Neural crest cell (in vitro differentiated cells): ENCODE results near the gene USP33. TPM values are rescaled to one million over a fixed set of nuclear protein-coding genes. Genes with fewer than 3 reads are reported as not detected.
A peak's percentile ranks its signal among the peaks of the same experiment; 100 is the strongest.

Source experiments
- DNase-seq: peaks from one replicate; pipeline ENCODE4 v3.0.0; 2021; ENCODE audit warnings: low read depth, mixed read lengths, low spot score
- H3K27ac Mint-ChIP-seq: one replicate; pipeline ENCODE4 v1.8.0; 2021; ENCODE audit warnings: mild to moderate bottlenecking, mixed read lengths; ENCODE audit not compliant: unreplicated experiment
- H3K27me3 Mint-ChIP-seq: 2 replicates; pipeline ENCODE4 v1.8.0; 2021; ENCODE audit warnings: low read depth, mild to moderate bottlenecking, mixed read lengths
- H3K36me3 Mint-ChIP-seq: 2 replicates; pipeline ENCODE4 v1.8.0; 2021; ENCODE audit warnings: low read depth, mild to moderate bottlenecking, mixed read lengths
- H3K4me1 Mint-ChIP-seq: 2 replicates; pipeline ENCODE4 v1.8.0; 2021; ENCODE audit warnings: mixed read lengths
- H3K4me3 Mint-ChIP-seq: one replicate; pipeline ENCODE4 v1.8.0; 2021; ENCODE audit warnings: mild to moderate bottlenecking, mixed read lengths
- H3K9me3 Mint-ChIP-seq: 2 replicates; pipeline ENCODE4 v1.8.0; 2021; ENCODE audit warnings: mixed read lengths
- total RNA-seq: library from RNA; stranded (reverse); gene quantifications from 2 replicates; pipeline ENCODE4 v1.2.1, GENCODE V29; 2021
- TF ChIP-seq, protein P1 (sequence below): fragments of 200-600 bp; sonication (generic); conservative IDR thresholded peaks from 2 replicates; pipeline ENCODE4 v1.5.0; 2021; ENCODE audit warnings: antibody characterized with exemption, mild to moderate bottlenecking

The USP33 gene
- total RNA-seq, 1 donor from 2014 or later = 64.1 TPM

- no peaks in the 10 kb centered on the region for H3K27me3 Mint-ChIP-seq
- no peaks in the 10 kb centered on the region for H3K36me3 Mint-ChIP-seq
- no peak for DNase-seq
- H3K4me3 Mint-ChIP-seq = peak overlapping the region; percentile 16
- TF ChIP-seq, protein P1, sequence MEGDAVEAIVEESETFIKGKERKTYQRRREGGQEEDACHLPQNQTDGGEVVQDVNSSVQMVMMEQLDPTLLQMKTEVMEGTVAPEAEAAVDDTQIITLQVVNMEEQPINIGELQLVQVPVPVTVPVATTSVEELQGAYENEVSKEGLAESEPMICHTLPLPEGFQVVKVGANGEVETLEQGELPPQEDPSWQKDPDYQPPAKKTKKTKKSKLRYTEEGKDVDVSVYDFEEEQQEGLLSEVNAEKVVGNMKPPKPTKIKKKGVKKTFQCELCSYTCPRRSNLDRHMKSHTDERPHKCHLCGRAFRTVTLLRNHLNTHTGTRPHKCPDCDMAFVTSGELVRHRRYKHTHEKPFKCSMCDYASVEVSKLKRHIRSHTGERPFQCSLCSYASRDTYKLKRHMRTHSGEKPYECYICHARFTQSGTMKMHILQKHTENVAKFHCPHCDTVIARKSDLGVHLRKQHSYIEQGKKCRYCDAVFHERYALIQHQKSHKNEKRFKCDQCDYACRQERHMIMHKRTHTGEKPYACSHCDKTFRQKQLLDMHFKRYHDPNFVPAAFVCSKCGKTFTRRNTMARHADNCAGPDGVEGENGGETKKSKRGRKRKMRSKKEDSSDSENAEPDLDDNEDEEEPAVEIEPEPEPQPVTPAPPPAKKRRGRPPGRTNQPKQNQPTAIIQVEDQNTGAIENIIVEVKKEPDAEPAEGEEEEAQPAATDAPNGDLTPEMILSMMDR = no peak
- no peak overlapping the region for H3K27ac Mint-ChIP-seq
- no peaks in the 10 kb centered on the region for H3K9me3 Mint-ChIP-seq
- H3K4me1 Mint-ChIP-seq = peaks cover 19% of the 10 kb centered on the region
Observed at GRCh38 chr1:77776007-77776700, 16.5 kb upstream of the USP33 start.

DNA sequence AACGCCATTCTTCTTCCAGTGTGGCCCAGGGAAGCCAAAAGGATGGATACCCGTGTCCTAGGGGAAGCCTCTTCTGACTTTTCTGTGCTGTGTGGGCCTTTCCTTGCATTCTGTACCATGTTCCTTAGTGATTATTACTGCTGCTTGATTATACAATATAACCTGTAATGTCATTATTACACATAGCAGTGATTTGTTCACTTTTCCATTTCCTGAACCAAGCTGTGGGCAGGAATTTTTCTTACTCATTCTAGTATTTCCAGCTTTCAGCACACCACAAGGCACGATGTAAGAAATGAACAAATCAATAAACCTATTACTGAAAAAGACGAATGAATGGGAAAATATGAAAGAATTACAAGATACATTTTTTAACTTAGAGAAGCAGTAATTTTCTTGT, 8.4 kb upstream of the USP33 start:
- Mint-ChIP-seq H3K9me3 (no peaks in the 10 kb centered on the region), H3K27me3 (no peaks in the 10 kb centered on the region), H3K27ac (no peak overlapping the region), H3K4me1 (no peaks in the 10 kb centered on the region), H3K36me3 (no peaks in the 10 kb centered on the region), H3K4me3 (no peak overlapping the region)
- no peak for DNase-seq
- TF ChIP-seq, protein P1 = no peak

DNA sequence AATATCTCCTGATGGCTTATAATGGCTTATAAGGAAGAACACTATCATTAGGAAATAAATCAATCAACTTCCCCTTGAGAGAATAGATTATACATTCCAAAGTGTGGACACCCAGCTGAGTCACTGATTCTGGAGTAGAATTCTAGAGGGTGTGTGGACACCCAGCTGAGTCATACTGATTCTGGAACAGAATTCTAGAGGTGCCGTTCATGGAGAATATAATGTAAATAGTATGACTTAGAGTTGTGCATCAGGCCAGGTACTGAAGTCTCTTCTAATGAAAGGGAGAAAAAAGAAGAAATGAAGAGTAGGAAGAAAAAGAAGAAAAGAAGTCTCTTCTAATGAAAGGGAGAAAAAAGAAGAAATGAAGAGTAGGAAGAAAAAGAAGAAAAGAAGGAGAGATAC, 2.4 kb upstream of the USP33 start:
- Mint-ChIP-seq H3K4me3 (peak overlapping the region; percentile 61), H3K9me3 (no peaks in the 10 kb centered on the region), H3K36me3 (no peaks in the 10 kb centered on the region), H3K4me1 (peaks cover 19% of the 10 kb centered on the region), H3K27me3 (no peaks in the 10 kb centered on the region), H3K27ac (no peak overlapping the region)
- TF ChIP-seq, protein P1 = no peak
- no peak for DNase-seq

DNA sequence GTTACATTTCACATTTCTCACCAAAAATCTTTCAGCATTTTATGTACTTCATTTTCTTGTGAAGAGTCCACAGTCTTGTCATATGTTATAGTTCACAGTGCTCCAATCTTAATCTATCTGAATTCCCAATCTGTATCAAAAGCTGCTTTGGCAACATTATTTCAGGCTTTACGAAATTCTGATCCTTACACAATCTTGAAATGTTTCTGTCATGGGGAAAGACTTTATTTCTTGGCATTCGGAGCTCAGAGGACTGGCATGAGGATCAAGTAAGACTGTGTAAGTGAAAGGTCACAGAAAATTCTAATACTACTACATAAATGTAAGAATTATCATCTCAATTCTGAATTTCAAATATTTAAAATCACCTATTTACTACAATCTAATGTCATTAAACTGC, 2.0 kb downstream of the USP33 start:
- no peak for DNase-seq
- Mint-ChIP-seq H3K9me3 (no peaks in the 10 kb centered on the region), H3K27ac (no peak overlapping the region), H3K36me3 (no peaks in the 10 kb centered on the region), H3K27me3 (no peaks in the 10 kb centered on the region), H3K4me3 (peak overlapping the region; percentile 89), H3K4me1 (peaks cover 26% of the 10 kb centered on the region)
- TF ChIP-seq, protein P1 = no peak

- no peak for DNase-seq
- peak overlapping the region; percentile 89 for H3K4me3 Mint-ChIP-seq
- H3K4me1 Mint-ChIP-seq = peaks cover 26% of the 10 kb centered on the region
- TF ChIP-seq, protein P1 = no peak
- no peaks in the 10 kb centered on the region for H3K27me3 Mint-ChIP-seq
- no peak overlapping the region for H3K27ac Mint-ChIP-seq
- no peaks in the 10 kb centered on the region for H3K9me3 Mint-ChIP-seq
- H3K36me3 Mint-ChIP-seq = no peaks in the 10 kb centered on the region
Observed at GRCh38 chr1:77757066-77757584, 2.5 kb downstream of the USP33 start.
